Skin epidermis (tissue), 12 donors: Measurements from ENCODE around the gene USP32.
"Not testable (repeated sequence)": the region's sequence is repeated elsewhere in the genome, so short reads cannot be mapped to it uniquely, and the experiment has no call there.

ENCODE experiments used
- H3K27ac ChIP-seq, 21 experiments: fragments of 200-600 bp; sonication (generic) in 11 of 21; one replicate each; pipeline ENCODE4 v1.5.0; 2020; ENCODE audit warnings: mild to moderate bottlenecking in 3 of 21, inconsistent platforms in 2 of 21, moderate library complexity in 2 of 21
- H3K4me3 ChIP-seq, 7 experiments: fragments of 200-600 bp; sonication (generic) in 2 of 7; one replicate each; pipeline ENCODE4 v1.5.0; 2020; ENCODE audit warnings: inconsistent platforms in 2 of 7, mild to moderate bottlenecking in 2 of 7, moderate library complexity in 1 of 7

Gene USP32

GRCh38 chr17:60384921-60385320 is 7.0 kb downstream of the USP32 start:
- H3K27ac ChIP-seq, H3K4me3 ChIP-seq: not testable (repeated sequence)

- Histone ChIP-seq H3K4me3 (no peak overlapping the region), H3K27ac (no peak overlapping the region)
These were observed 8.6 kb downstream of the USP32 start for GRCh38 chr17:60383379-60383778.

- H3K4me3 ChIP-seq = no peak overlapping the region
- no peak overlapping the region for H3K27ac ChIP-seq
These were observed 10.0 kb downstream of the USP32 start for GRCh38 chr17:60381958-60382357.

DNA sequence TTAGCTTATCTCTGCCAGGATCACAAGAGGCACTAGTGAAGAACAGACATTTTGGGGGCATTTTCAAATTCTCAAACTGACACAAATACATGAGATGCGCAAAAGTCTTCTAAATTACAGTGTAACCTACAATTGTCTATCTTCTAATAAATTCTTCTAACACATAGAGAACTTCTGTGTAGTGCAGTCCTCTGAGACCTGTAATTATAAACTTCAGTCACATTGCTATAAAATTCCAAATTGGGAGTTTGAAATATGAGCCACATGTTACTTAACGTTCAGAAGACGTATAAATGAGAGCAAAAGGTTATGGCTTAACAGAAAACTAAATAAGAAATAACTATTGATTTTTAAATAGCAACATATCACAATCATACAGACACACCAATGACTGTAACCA is 12.5 kb downstream of the USP32 start:
- not testable (repeated sequence) for H3K4me3 ChIP-seq

DNA sequence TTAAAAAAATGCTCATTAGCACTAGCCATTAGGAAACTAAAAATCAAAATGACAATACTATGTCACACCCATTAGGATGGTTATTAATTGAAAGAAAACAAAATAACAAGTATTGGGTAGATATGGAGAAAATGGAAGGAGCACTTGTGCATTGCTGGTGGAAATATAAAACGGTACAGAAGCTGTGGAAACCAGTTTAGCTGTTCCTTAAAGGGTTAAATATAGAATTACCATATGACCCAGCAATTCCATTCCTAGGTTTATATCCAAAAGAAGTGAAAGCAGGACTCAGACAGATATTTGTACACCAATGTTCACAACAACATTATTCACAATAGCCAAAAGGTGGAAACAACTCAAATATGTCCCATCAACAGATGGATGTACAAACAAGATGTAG is 13.7 kb downstream of the USP32 start:
- not testable (repeated sequence) for H3K4me3 ChIP-seq, H3K27ac ChIP-seq

More for the DNA sequence above, 12.5 kb downstream of the USP32 start:
- H3K27ac ChIP-seq = not testable (repeated sequence)

DNA sequence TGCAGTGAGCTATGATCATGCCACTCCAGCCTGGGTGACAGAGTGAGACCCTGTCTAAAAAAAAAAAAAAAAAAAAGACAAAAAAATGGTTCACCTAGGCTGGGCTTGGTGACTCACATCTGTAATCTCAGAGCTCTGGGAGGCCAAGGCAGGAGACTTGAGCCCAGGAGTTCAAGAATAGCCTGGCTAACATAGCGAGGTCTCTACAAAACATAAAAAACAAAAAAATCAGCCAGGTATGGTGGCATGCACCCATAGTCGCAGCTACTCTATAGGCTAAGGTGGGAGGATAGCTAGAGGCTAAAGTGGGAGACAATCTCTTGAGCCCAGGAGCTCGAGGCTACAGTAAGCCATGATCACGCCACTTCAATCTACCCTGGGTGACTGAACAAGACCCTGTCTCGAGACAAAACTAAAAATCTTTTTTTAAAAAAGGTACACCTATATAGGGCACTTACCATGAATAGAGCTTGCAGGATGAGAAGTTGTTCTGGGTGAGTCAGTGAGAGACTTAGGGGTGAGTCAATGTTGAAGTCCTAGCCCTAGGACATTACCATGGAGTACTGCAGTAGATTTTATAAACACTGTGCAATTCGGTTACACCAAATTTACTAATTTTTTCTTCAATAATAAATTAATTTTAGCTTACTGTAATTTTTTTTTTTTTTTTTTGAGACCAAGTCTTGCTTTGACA is 19.0 kb downstream of the USP32 start:
- no peak overlapping the region for H3K4me3 ChIP-seq
- no peak overlapping the region for H3K27ac ChIP-seq

DNA sequence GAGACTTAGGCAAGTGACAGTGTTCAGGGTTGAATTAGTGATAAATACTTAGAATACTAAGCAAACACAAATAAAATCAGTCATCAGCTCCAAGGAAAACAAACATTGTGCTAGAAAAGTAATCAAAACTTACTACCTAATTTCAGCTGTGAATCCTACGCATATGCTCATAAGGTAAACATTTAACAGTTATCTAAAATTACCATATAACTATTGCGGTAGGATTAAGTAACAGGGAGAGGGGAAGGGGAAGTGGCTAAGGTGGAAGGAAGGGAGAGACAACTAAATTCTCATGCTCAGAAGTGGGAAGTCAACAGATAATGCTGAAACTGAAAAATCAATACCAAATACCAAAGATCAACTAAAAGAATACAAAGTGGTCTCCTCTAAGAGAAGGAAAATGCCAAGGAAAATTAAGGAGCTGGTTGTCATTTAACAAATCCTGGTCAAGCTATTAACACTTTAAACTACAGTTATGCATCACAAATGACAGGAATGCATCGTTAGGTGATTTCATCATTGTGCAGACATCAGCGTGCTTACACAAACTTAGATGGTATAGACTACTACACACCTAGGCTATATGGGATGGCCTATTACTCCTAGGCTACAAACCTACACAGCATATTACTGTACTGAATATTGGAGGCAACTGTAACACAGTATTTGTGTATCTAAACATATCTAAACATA is 20.0 kb downstream of the USP32 start:
- no peak overlapping the region for H3K4me3 ChIP-seq

GRCh38 chr17:60371416-60371815 is 20.5 kb downstream of the USP32 start:
- Histone ChIP-seq H3K4me3 (no peak overlapping the region), H3K27ac (peak overlapping the region in 1 of 21 experiments; percentile 30)

More for the DNA sequence above, 20.0 kb downstream of the USP32 start:
- peak overlapping the region in 1 of 21 experiments; percentile 30 for H3K27ac ChIP-seq

DNA sequence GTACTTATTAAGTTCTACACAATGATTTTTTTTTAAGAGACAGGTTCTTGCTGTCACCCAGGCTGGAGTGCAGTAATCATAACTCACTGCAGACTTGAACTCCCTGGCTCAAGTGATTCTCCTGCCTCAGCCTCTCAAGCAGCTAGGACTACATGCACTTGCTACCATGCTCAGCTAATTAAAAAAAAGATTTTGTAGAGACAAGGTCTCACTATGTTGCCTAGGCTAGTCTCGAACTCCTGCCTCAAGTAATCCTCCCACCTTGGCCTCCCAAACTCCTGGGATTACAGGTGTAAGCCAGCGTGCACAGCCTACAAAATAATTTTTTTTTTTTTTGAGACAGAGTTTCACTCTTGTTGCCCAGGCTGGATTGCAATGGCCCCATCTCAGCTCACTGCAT is 22.2 kb downstream of the USP32 start:
- H3K27ac ChIP-seq = no peak overlapping the region
- no peak overlapping the region for H3K4me3 ChIP-seq

DNA sequence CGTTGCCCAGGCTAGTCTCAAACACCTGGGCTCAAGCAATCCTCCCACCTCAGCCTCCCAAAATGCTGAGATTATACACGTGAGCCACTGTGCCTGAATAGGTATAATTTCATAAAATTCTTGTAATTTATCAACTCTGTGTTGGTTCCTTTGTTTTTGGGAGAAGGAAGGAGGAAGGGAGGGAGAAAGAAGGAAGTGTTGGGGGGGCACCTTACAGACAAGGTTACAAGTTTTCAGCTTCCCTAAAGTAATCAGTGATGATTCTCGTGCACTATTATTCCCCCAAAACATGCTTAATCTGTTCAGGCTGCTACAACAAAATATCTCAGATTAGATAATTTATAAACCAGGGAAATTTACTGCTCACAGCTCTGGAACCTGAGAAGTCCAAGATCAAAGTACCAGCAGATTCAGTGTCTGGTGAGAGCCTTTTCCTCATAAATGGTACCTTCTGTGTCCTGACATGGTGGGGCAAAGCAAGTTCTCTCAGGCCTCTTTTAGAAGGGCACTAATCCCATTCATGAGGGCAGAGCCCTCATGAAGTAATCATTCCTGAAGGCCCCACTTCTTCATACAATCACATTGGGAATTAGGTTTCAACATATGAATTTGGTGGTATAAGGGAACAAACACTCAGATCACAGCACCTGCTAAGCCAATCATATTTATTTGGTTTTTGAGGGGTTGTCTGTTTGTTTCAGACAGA is 28.1 kb downstream of the USP32 start:
- H3K4me3 ChIP-seq = no peak overlapping the region
- H3K27ac ChIP-seq = no peak overlapping the region

DNA sequence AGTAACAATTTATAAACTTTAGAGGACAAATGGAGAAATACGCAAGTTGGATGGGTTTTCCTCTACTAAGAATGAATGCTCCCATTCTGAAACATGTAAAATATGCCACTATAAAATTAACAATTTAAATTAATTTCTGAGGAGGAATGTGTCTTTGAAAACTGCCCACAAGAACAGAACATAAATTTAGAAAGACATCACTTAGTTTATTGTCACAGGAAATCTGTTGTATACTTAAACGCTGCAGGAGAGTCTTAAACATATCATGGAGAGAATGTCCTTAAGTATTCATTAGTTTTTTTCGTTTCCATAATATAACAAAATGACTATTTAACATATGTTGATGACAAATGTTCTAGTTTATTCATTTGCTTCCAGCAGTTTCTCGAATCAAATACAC is 29.6 kb downstream of the USP32 start:
- H3K4me3 ChIP-seq = no peak overlapping the region
- no peak overlapping the region for H3K27ac ChIP-seq

DNA sequence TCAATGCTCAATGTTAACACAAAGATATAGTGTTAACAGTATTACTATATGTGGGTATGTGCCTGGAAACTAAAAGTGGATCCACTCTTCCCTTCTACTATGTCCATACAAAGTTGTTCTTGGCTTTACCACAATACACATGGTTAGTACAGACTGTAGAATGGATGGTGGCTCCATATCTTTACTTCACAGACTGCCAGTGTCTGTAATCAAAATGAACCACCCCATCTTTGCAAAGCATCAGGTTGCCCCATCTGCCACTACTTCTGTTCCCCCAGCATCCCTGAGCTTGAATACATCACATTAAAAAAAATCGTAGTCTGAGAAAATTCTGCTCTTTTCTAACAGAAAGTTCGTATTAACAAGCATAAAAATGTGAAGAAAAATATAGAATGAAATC is 30.0 kb downstream of the USP32 start:
- Histone ChIP-seq H3K4me3 (no peak overlapping the region), H3K27ac (no peak overlapping the region)

DNA sequence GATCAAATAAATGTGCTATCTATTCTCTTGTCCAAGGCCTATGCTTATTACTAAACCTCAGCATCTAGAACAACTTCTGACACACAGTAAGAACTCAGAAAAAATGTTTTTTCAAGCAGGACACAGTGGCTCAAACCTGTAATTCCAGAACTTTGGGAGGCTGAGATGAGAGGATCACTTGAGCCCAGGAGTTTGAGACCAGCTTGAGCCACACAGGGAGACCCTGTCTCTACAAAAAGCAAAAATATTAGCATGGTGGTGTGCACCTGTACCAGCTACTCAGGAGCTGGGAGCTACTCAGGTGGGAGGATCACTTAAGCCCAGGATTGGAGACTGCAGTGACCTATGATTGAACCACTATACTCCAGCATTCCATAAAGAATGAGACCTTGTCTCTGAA is 32.5 kb downstream of the USP32 start:
- Histone ChIP-seq H3K27ac (no peak overlapping the region), H3K4me3 (no peak overlapping the region)

DNA sequence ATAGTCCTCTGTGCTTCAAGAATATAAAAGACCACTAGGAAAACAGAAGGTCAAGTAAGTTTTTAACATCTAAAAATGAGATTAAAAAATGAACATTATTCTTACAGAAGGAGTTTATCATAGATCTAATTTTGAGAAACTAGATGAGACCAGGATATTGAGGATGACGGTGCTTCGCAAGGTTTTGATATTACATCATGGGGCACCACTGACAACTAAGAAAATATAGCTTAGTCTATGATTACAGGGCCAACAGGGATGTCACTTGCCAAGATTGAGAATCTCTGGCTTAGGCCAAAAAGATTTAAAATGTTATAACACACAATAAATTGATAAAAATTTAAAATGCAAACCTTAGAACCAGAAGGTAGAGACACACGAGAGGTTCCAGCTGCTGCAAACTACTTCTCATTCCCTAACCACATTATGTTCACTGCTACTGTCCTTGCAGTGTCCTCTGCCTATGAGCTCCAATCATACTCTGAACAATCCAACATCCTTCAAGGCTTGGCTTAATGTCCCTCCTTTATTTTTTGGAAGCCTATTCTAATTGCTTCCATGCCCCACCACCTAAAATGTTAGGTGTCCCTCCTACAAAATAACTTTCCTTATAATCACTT is 33.2 kb downstream of the USP32 start:
- Histone ChIP-seq H3K27ac (no peak overlapping the region), H3K4me3 (no peak overlapping the region)

GRCh38 chr17:60356940-60357339 is 35.0 kb downstream of the USP32 start:
- H3K4me3 ChIP-seq = no peak overlapping the region
- peak overlapping the region in 1 of 21 experiments; percentile 12 for H3K27ac ChIP-seq

GRCh38 chr17:60355663-60356594 is 36.0 kb downstream of the USP32 start:
- no peak overlapping the region for H3K4me3 ChIP-seq
- peak overlapping the region in 1 of 21 experiments; percentile 32 for H3K27ac ChIP-seq

DNA sequence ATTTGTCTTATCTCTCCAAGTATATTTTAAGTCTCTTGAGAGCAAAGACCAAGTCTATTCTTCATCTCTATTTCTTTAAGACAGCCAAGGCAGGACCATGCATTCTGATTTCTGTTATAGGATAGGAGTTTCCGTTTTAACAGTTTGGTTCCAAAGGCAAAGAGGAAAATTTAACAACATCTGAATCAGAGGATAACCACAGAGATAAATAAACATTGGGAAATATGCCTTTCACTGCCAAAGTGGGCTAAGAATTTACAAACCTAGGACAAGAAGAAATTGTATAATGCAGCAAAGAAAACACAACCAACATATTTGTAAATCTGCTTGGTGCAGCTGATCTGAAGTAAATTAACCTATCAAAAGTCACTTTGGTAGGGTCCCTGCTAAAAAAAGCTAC is 37.7 kb downstream of the USP32 start:
- Histone ChIP-seq H3K27ac (peak overlapping the region in 1 of 21 experiments; percentile 6), H3K4me3 (no peak overlapping the region)

DNA sequence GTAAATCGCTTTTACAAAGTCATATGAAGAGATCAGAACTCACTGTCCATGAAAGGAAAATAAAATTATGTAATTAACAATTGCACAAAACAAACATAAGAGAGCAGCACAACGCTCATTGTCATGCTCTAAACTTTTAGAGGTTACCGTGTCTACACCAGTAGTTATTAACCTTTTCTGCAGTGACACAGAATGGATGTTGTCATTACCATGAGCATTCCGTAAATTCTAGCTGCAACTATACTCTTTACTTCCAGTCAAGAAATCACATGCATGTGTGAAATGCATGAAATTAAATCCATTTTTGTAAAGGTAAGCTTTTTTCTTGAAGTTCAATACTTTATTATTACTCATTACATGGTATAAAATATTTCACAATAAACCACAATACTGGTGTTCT is 38.2 kb downstream of the USP32 start:
- H3K4me3 ChIP-seq = no peak overlapping the region
- H3K27ac ChIP-seq = no peak overlapping the region

DNA sequence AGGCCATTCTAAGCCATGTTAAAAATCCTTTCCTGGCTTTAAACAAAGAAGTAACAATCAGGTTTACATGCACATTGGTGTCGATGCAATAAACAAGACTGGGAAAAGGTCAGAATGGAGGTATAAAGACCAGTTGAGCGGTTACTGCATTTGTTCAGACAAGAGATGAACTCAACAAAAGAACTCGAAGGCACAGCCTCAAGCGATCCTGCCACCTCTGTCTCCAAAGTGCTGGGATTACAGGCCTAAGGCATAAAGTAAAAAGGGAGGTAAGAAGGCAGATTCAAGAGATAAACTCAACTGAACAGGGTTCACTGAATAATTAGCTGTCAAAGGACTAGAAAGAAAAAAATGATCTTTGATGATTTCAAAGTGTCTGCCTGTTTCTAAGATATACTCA is 39.4 kb downstream of the USP32 start:
- no peak overlapping the region for H3K27ac ChIP-seq

More for the DNA sequence above, 39.4 kb downstream of the USP32 start:
- no peak overlapping the region for H3K4me3 ChIP-seq
